Adrenal gland (tissue), 12 donors: ENCODE measurements around the gene SYCE1L. TPM values are rescaled to one million over a fixed set of nuclear protein-coding genes. Genes with fewer than 3 reads are reported as not detected.

Experiments
- DNase-seq, 7 donors: peaks; one replicate each; pipeline ENCODE4 v3.0.0-alpha.2; 2019 to 2020
- H3K27ac ChIP-seq, 5 donors: fragments of 200-600 bp; sonication (generic) in 4 of 5; 1 replicate in 3 of 5; 2 replicates in 2 of 5; pipeline versions ENCODE4 v1.5.1 to v1.8.0; 2016 to 2020; ENCODE audit warnings: mild to moderate bottlenecking in 1 of 5
- H3K27me3 ChIP-seq: fragments of 200-600 bp; 2 replicates; pipeline ENCODE4 v1.8.0; 2021
- H3K36me3 ChIP-seq, 2 donors: fragments of 200-600 bp; replicated peaks in 1 of 2; 1 replicate in 1 of 2; 2 replicates in 1 of 2; pipeline versions ENCODE4 v1.5.1 to v1.8.0; 2018 to 2022
- H3K4me1 ChIP-seq, 2 donors: fragments of 200-600 bp; replicated peaks in 1 of 2; 1 replicate in 1 of 2; 2 replicates in 1 of 2; pipeline versions ENCODE4 v1.5.1 to v1.8.0; 2018 to 2021
- H3K4me3 ChIP-seq, 4 donors: fragments of 200-600 bp; sonication (generic) in 3 of 4; one replicate each; pipeline ENCODE4 v1.5.1; 2016 to 2018
- H3K9me3 ChIP-seq, 3 donors: fragments of 200-600 bp; sonication (generic) in 1 of 3; replicated peaks in 1 of 3; 1 replicate in 2 of 3; 2 replicates in 1 of 3; pipeline versions ENCODE4 v1.5.1 to v1.8.0; 2016 to 2021
- POLR2A ChIP-seq, 2 donors: fragments of 450-650 bp; IDR thresholded peaks; one replicate each; pipeline ENCODE4 v1.6.1; 2017; ENCODE audit warnings: antibody characterized with exemption in 2 of 2, mild to moderate bottlenecking in 2 of 2, moderate library complexity in 1 of 2
- WGBS, 4 donors: extraction: QIAGEN DNeasy Blood & Tissue Kit in 2 of 4; methylation state at CpG; one replicate each; pipeline versions ENCODE4 v1.1.5 to v1.1.7; 2013 to 2017; 5-methylcytosine and 5-hydroxymethylcytosine counted together
- intact Hi-C, 2 donors: fragments of 100-400 bp; cut with DNase I; formaldehyde crosslinking; loops; one replicate each; pipeline versions ENCODE4 v1.14.1 to v1.15.0; 2022 to 2023
- polyA plus RNA-seq, 3 donors: library from polyadenylated mRNA; stranded (reverse); fragments of 200-250 nt in 2 of 3; fragments of 350-450 nt in 1 of 3; fragmentation: Illumina TruSeq in 1 of 3; extraction: RNeasy Lipid Tissue Mini Kit (QIAGEN cat#74804) in 1 of 3; gene quantifications; one replicate each; pipeline ENCODE4 v1.2.3, GENCODE V29; 2013 to 2014
- total RNA-seq, 9 donors: library from RNA; depleted of rRNA in 4 of 9; stranded (reverse); fragments of >200 nt in 4 of 9; fragments of 120-200 nt in 1 of 9; fragmentation: NEBNext Ultra II Directional in 1 of 9; extraction: Animal tissue kit (Norgen Biotek cat#: 25700) in 1 of 9; gene quantifications; one replicate each; pipeline versions ENCODE4 v1.1.0 to v1.2.4, GENCODE V29; 2013 to 2023
- TF ChIP-seq, protein P1 (sequence below), 6 experiments: fragments of 450-650 bp in 4 of 6; fragments of 200-600 bp in 2 of 6; sonication (generic) in 1 of 6; IDR thresholded peaks; 1 replicate in 5 of 6; 2 replicates in 1 of 6; pipeline versions ENCODE4 v1.5.1 to v1.8.0; 2016 to 2021; ENCODE audit warnings: antibody characterized with exemption in 6 of 6, mild to moderate bottlenecking in 2 of 6, moderate library complexity in 1 of 6
- donor health status: healthy with polysubstance abuse.
- donor health status: Bipolar disorder and iron deficiency.
- donor health status: DM: yes; HTN: yes; CAD: no.
- donor health status: DM: no; HTN: no; CAD: no.
- donor health status: DM: no; HTN: no; CAD: no.
- donor health status: DM: yes; HTN: yes; CAD: no.

SYCE1L gene
- total and polyA plus RNA-seq, 12 donors = 0.42 to 10.8 (median 2.2) TPM; not detected in 3

DNA sequence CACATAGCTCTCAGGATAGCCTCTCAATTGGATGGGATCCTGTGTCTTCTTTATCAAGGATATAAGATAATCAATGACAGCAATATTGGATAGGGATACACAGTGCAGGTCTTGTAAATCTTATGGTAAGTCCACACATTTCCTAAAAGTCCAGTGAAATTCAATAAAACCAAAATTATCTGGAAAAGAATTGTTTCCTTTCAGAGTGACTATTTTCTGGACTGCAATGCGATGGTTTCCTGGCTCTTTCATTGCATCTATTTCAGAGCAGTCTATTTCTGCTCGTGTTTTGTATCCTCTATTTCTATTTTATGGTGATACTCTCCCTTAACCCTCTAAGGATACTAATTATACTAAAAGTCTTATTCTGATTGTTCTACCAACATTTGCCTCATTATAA lies 32.5 kb upstream of the SYCE1L start:
- intact Hi-C loops = no loop called here
- peaks cover 3% of the 10 kb centered on the region for H3K27me3 ChIP-seq
- H3K36me3 ChIP-seq = no peaks in the 10 kb centered on the region
- H3K4me1 ChIP-seq = no peaks in the 10 kb centered on the region
- no peak overlapping the region for H3K27ac ChIP-seq
- no peak overlapping the region for H3K4me3 ChIP-seq
- TF ChIP-seq POLR2A (IDR thresholded peaks at IDR 0.05) = no peak
- TF ChIP-seq, protein P1, sequence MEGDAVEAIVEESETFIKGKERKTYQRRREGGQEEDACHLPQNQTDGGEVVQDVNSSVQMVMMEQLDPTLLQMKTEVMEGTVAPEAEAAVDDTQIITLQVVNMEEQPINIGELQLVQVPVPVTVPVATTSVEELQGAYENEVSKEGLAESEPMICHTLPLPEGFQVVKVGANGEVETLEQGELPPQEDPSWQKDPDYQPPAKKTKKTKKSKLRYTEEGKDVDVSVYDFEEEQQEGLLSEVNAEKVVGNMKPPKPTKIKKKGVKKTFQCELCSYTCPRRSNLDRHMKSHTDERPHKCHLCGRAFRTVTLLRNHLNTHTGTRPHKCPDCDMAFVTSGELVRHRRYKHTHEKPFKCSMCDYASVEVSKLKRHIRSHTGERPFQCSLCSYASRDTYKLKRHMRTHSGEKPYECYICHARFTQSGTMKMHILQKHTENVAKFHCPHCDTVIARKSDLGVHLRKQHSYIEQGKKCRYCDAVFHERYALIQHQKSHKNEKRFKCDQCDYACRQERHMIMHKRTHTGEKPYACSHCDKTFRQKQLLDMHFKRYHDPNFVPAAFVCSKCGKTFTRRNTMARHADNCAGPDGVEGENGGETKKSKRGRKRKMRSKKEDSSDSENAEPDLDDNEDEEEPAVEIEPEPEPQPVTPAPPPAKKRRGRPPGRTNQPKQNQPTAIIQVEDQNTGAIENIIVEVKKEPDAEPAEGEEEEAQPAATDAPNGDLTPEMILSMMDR (IDR thresholded peaks at IDR 0.05) = no peak
- 58 to 73% (median 66%) methylated on average over 2 of the region's 2 CpGs for WGBS, 4 donors
- H3K9me3 ChIP-seq = no peaks in the 10 kb centered on the region
- no peak for DNase-seq

DNA sequence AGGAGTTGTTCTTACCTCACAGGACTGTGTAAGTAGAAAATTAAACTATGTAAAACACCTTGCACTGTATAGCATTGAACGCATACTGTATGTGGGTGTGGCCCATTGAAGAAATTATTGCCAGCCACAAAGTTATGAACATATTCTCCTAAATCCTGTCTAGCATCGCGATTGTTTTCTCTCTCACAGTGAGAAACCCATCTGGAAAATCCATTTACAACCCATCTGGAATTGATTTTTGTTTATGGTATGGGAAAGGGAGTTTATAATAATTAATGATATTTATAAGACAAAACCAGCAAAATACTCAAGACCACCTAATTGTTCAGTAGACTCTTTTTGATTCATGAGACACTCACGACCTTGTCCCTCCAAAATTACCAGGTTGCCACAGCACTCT lies 30.3 kb upstream of the SYCE1L start:
- no peaks in the 10 kb centered on the region for H3K9me3 ChIP-seq
- 62 to 83% (median 77%) methylated on average over 4 of the region's 4 CpGs for WGBS, 4 donors
- intact Hi-C loops = no loop called here

DNA sequence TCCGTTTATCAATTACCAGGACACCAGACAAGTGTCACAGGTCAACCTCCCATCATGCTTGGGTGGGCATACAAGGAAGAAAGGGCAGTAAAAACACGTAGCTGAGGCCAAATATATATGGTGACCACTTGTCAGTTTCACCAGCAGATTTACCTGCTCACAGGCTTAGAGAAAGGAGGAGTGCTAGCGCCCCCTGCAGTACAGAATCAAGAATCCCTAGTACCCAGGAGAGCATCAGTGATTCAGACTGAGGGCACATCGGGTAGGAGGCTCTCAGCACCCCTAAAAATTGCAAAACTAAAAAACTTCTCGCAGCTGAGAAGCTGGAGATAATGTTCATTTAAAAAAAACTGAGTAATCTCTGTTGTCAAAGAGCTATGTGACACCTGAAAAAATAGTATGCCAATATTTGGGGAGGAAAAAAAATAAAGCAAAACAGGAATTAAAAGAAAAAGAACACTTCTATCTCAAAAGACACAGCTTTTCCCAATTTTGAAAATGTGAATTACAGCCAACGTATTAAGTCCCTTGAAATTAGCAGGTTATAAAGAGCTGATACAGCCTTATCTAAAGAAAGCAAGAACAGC lies 29.5 kb upstream of the SYCE1L start:
- 16 to 22% (median 19%) methylated on average over 6 of the region's 6 CpGs for WGBS, 4 donors
- H3K27me3 ChIP-seq = peaks cover 3% of the 10 kb centered on the region
- no peaks in the 10 kb centered on the region for H3K36me3 ChIP-seq
- H3K4me1 ChIP-seq = no peaks in the 10 kb centered on the region
- intact Hi-C loops = loop anchor here in 1 of 2 donors (5.0 kb wide), 1 partner anchor 1377 kb away; no protein-coding TSS in a partner anchor
- H3K4me3 ChIP-seq = no peak overlapping the region
- TF ChIP-seq, protein P1 (IDR thresholded peaks at IDR 0.05) = peak; percentile 5 to 55 (median 42)
- no peak for TF ChIP-seq POLR2A (IDR thresholded peaks at IDR 0.05)
- peak in 5 of 7 donors; percentile 26 to 56 (median 34) for DNase-seq
- no peaks in the 10 kb centered on the region for H3K9me3 ChIP-seq
- H3K27ac ChIP-seq = no peak overlapping the region

More for the DNA sequence above, 30.3 kb upstream of the SYCE1L start:
- TF ChIP-seq, protein P1 (IDR thresholded peaks at IDR 0.05) = no peak
- TF ChIP-seq POLR2A (IDR thresholded peaks at IDR 0.05) = no peak
- no peak for DNase-seq
- H3K27ac ChIP-seq = no peak overlapping the region
- no peak overlapping the region for H3K4me3 ChIP-seq
- H3K4me1 ChIP-seq = no peaks in the 10 kb centered on the region
- H3K36me3 ChIP-seq = no peaks in the 10 kb centered on the region
- H3K27me3 ChIP-seq = peaks cover 3% of the 10 kb centered on the region

DNA sequence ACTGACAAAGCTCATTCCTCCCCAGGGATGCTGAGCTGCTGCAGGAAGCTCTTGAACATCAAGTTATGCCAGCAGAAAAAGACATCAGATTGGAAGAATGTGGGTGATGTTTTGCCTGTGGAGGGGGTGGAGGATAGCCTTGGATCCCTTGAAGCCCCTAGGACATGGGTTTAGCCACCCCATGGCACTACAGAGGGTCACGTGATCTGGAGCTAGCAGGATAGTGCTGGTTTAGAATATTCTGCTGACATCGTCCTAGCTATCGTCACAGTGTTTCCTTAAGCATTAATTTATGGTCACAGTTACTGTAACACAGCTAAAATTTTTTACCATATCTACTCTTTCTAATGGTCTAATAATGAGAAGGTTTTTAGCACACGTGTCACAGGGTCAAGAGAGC lies 28.4 kb upstream of the SYCE1L start:
- H3K27ac ChIP-seq = no peak overlapping the region

More for the DNA sequence above, 28.4 kb upstream of the SYCE1L start:
- H3K4me1 ChIP-seq = no peaks in the 10 kb centered on the region
- no peaks in the 10 kb centered on the region for H3K36me3 ChIP-seq
- peaks cover 3% of the 10 kb centered on the region for H3K27me3 ChIP-seq
- no peak overlapping the region for H3K4me3 ChIP-seq
- intact Hi-C loops = loop anchor here in 1 of 2 donors (5.0 kb wide), 1 partner anchor 1379 kb away; no protein-coding TSS in a partner anchor
- TF ChIP-seq, protein P1 (IDR thresholded peaks at IDR 0.05) = no peak
- TF ChIP-seq POLR2A (IDR thresholded peaks at IDR 0.05) = no peak
- no peak for DNase-seq
- H3K9me3 ChIP-seq = no peaks in the 10 kb centered on the region
- 27 to 48% (median 40%) methylated on average over 3 to 4 of the region's 4 CpGs for WGBS, 4 donors
